HepG2 (cell line): Measurements from ENCODE around the gene PHACTR3. TPM values are rescaled to one million over a fixed set of nuclear protein-coding genes. Genes with fewer than 3 reads are reported as not detected.
A peak's percentile ranks its signal among the peaks of the same experiment; 100 is the strongest.

Experiments
- ATAC-seq: fragments of 200-7000 bp; cut with Tn5 transposase; 3 replicates; pipeline ENCODE4 v1.9.1; 2020; ENCODE audit warnings: mild to moderate bottlenecking, moderate library complexity
- BruUV-seq: library from RNA; stranded (reverse); fragments of 400-500 nt; replicated peaks from 2 replicates; lab custom pipeline; 2021; lab: Mats Ljungman, UMichigan
- CTCF ChIA-PET: fragments of 300-600 bp; formaldehyde crosslinking; extraction: SDS; loops from one replicate; lab custom pipeline; 2021; ENCODE audit warnings: low total read pairs, inconsistent platforms, low intra/inter-chr PET ratio; lab: Yijun Ruan, JAX
- POLR2A ChIA-PET: fragments of 350-600 bp; sonication (Branson Sonifier 250); formaldehyde crosslinking; loops from one replicate; lab custom pipeline; 2020; ENCODE audit warnings: antibody characterized with exemption, inconsistent platforms; lab: Yijun Ruan, JAX
- DNase-seq: peaks from one replicate; pipeline ENCODE4 v3.0.0-alpha.2; 2015; ENCODE audit warnings: low spot score
- FAIRE-seq: peaks from 3 replicates; lab custom pipeline; 2011; peaks lifted over from hg19 to GRCh38; lab: Jason Lieb, UNC
- H2AFZ ChIP-seq: one replicate; pipeline ENCODE4 v1.6.1; 2011; ENCODE audit warnings: low read length, inconsistent platforms
- H3K27ac ChIP-seq: fragments of 300-600 bp; 3 replicates; pipeline ENCODE4 v1.8.0; 2011; ENCODE audit warnings: mixed run types, mild to moderate bottlenecking, mixed read lengths, low read length, inconsistent platforms; ENCODE audit not compliant: insufficient read depth; ENCODE audit errors: extremely low read length
- H3K27me3 ChIP-seq, 2 experiments: fragments of 200-600 bp in 1 of 2; 2 replicates in 1 of 2; 3 replicates in 1 of 2; pipeline versions ENCODE4 v1.6.0 to v1.8.0; 2011; ENCODE audit warnings: low read length in 2 of 2, mild to moderate bottlenecking in 2 of 2, moderate library complexity in 2 of 2, inconsistent platforms in 1 of 2; ENCODE audit not compliant: insufficient read depth in 2 of 2, control insufficient read depth in 1 of 2
- H3K36me3 ChIP-seq, 2 experiments: fragments of 200-600 bp in 1 of 2; replicated peaks in 1 of 2; 2 replicates in 1 of 2; 3 replicates in 1 of 2; pipeline versions ENCODE4 v1.5.1 to v1.8.0; 2011; ENCODE audit warnings: low read length in 2 of 2, inconsistent platforms in 1 of 2; ENCODE audit not compliant: insufficient read depth in 2 of 2, control insufficient read depth in 1 of 2
- H3K4me1 ChIP-seq: 2 replicates; pipeline ENCODE4 v1.5.1; 2012; ENCODE audit warnings: low read length, inconsistent platforms; ENCODE audit not compliant: insufficient read depth
- H3K4me2 ChIP-seq: 2 replicates; pipeline ENCODE4 v1.6.0; 2011; ENCODE audit warnings: low read depth, low read length, inconsistent platforms
- H3K4me3 ChIP-seq, 3 experiments: fragments of 200-600 bp in 1 of 3; sonication (generic), shearing (Covaris generic) in 1 of 3; replicated peaks in 1 of 3; 2 replicates each; pipeline ENCODE4 v1.5.1; 2011 to 2016; ENCODE audit warnings: low read length in 3 of 3, inconsistent platforms in 2 of 3, low read depth in 2 of 3, mild to moderate bottlenecking in 2 of 3, control low read depth in 1 of 3, mixed read lengths in 1 of 3; ENCODE audit not compliant: insufficient read depth in 1 of 3
- H3K79me2 ChIP-seq: one replicate; pipeline ENCODE4 v1.6.1; 2011; ENCODE audit warnings: low read length, inconsistent platforms; ENCODE audit not compliant: insufficient read depth
- H3K9ac ChIP-seq: 2 replicates; pipeline ENCODE4 v1.6.0; 2011; ENCODE audit warnings: mild to moderate bottlenecking, low read depth, low read length, inconsistent platforms; ENCODE audit not compliant: insufficient read depth
- H3K9me3 ChIP-seq: 2 replicates; pipeline ENCODE4 v1.5.1; 2012; ENCODE audit warnings: mild to moderate bottlenecking, low read length
- H4K20me1 ChIP-seq: 2 replicates; pipeline ENCODE4 v1.6.0; 2011; ENCODE audit warnings: inconsistent platforms, mild to moderate bottlenecking, low read length, moderate library complexity; ENCODE audit not compliant: insufficient read depth
- CCDC6 ChIP-seq: sonication (generic); formaldehyde crosslinking; IDR thresholded peaks from 2 replicates; pipeline ENCODE4 v1.8.1; 2022; ENCODE audit warnings: mild to moderate bottlenecking, missing genetic modification reagents, moderate library complexity
- CHD4 ChIP-seq: fragments of 200-600 bp; sonication (generic); IDR thresholded peaks from 2 replicates; pipeline ENCODE4 v1.7.0; 2017; ENCODE audit warnings: mild to moderate bottlenecking, low read length, borderline replicate concordance
- FOSL1 ChIP-seq: sonication (generic); formaldehyde crosslinking; IDR thresholded peaks from 2 replicates; pipeline ENCODE4 v1.9.0; 2021; ENCODE audit warnings: missing genetic modification reagents, borderline replicate concordance
- FOXJ3 ChIP-seq: sonication (generic); formaldehyde crosslinking; IDR thresholded peaks from 2 replicates; pipeline ENCODE4 v1.4.0; 2020; ENCODE audit warnings: missing genetic modification reagents, mild to moderate bottlenecking, borderline replicate concordance
- HNF4A ChIP-seq: sonication (generic); formaldehyde crosslinking; IDR thresholded peaks from 2 replicates; pipeline ENCODE4 v1.4.0; 2020; ENCODE audit warnings: missing genetic modification reagents
- KLF13 ChIP-seq: sonication (generic); formaldehyde crosslinking; IDR thresholded peaks from 2 replicates; pipeline ENCODE4 v1.4.0; 2020; ENCODE audit warnings: mild to moderate bottlenecking, missing genetic modification reagents
- MTF2 ChIP-seq: sonication (generic); formaldehyde crosslinking; IDR thresholded peaks from 2 replicates; pipeline ENCODE4 v1.5.0; 2020; ENCODE audit warnings: missing genetic modification reagents, borderline replicate concordance
- NFYC ChIP-seq: IDR thresholded peaks from 2 replicates; pipeline ENCODE4 v1.6.1; 2016; ENCODE audit warnings: missing genetic modification reagents, missing compliant biosample characterization
- POLR2A ChIP-seq, 2 experiments: IDR thresholded peaks; 2 replicates each; pipeline ENCODE4 v1.6.1; 2011; ENCODE audit warnings: low read depth in 2 of 2, low read length in 2 of 2, mild to moderate bottlenecking in 1 of 2, moderate library complexity in 1 of 2; ENCODE audit not compliant: insufficient read depth in 1 of 2
- SMYD3 ChIP-seq: sonication (generic); formaldehyde crosslinking; IDR thresholded peaks from 2 replicates; pipeline ENCODE4 v1.8.1; 2023; ENCODE audit warnings: mild to moderate bottlenecking, missing genetic modification reagents
- SRY ChIP-seq: sonication (generic); formaldehyde crosslinking; IDR thresholded peaks from 2 replicates; pipeline ENCODE4 v1.8.0; 2022; ENCODE audit warnings: mild to moderate bottlenecking, missing genetic modification reagents
- TGIF2 ChIP-seq: IDR thresholded peaks from 2 replicates; pipeline ENCODE4 v1.6.1; 2016; ENCODE audit warnings: control low read depth, missing compliant biosample characterization
- TOE1 ChIP-seq: sonication (generic); formaldehyde crosslinking; IDR thresholded peaks from 2 replicates; pipeline ENCODE4 v1.4.0; 2020; ENCODE audit warnings: mild to moderate bottlenecking, missing genetic modification reagents
- ZC3H13 ChIP-seq: sonication (generic); formaldehyde crosslinking; IDR thresholded peaks from 2 replicates; pipeline ENCODE4 v1.8.1; 2023; ENCODE audit warnings: mild to moderate bottlenecking, missing genetic modification reagents, moderate library complexity
- ZNF160 ChIP-seq: sonication (generic); formaldehyde crosslinking; IDR thresholded peaks from 2 replicates; pipeline ENCODE4 v1.8.0; 2022; ENCODE audit warnings: mild to moderate bottlenecking, inconsistent platforms, missing genetic modification reagents
- ZNF549 ChIP-seq: sonication (generic); formaldehyde crosslinking; IDR thresholded peaks from 2 replicates; pipeline ENCODE4 v1.5.0; 2020; ENCODE audit warnings: missing genetic modification reagents
- ZNF629 ChIP-seq: sonication (generic); formaldehyde crosslinking; conservative IDR thresholded peaks from 2 replicates; pipeline ENCODE4 v1.5.0; 2020; ENCODE audit warnings: missing genetic modification reagents
- ZNF674 ChIP-seq: sonication (generic); formaldehyde crosslinking; IDR thresholded peaks from 2 replicates; pipeline ENCODE4 v1.5.0; 2020; ENCODE audit warnings: low read depth, mild to moderate bottlenecking, missing genetic modification reagents
- WGBS: methylation state at CpG from one replicate; pipeline ENCODE4 v1.1.6; 2017; ENCODE audit warnings: low lambda C conversion rate; 5-methylcytosine and 5-hydroxymethylcytosine counted together
- in situ Hi-C: cut with HindIII; loops from 2 replicates; pipeline ENCODE4 v1.10.0; 2017; ENCODE audit warnings: low pct_unique_long_range_greater_than_20kb; ENCODE audit not compliant: extremely low pct_ligation_motif_present
- intact Hi-C: fragments of 100-400 bp; cut with micrococcal nuclease; formaldehyde crosslinking; loops from one replicate; pipeline ENCODE4 v1.10.0; 2022; ENCODE audit not compliant: unreplicated experiment
- polyA plus RNA-seq, 8 experiments: library from polyadenylated mRNA; depleted of rRNA in 3 of 8; stranded (reverse) in 7 of 8; unstranded in 1 of 8; fragments of >200 nt; fragmentation: Illumina TruSeq in 4 of 8; extraction: Trizol in 4 of 8; gene quantifications; 2 replicates each; pipeline versions ENCODE4 v1.2.1 to v1.2.3, GENCODE V29; 2011 to 2016; ENCODE audit warnings: low read depth in 4 of 8, missing spikeins in 1 of 8, mixed read lengths in 1 of 8; ENCODE audit not compliant: insufficient read depth in 1 of 8
- total RNA-seq, 5 experiments: library from RNA; depleted of rRNA; stranded (reverse); fragments of >200 nt; fragmentation: Illumina TruSeq; extraction: Trizol; gene quantifications; 2 replicates each; pipeline ENCODE4 v1.2.3, GENCODE V29; 2016; ENCODE audit warnings: low read depth in 1 of 5
- TF ChIP-seq, protein P1 (sequence below): sonication (generic); formaldehyde crosslinking; IDR thresholded peaks from 2 replicates; pipeline ENCODE4 v1.4.0; 2020; ENCODE audit warnings: missing genetic modification reagents

The PHACTR3 gene
- total and polyA plus RNA-seq, 2 of the 13 experiments (the other 11 are each of a cell fraction or from before 2014, with no cell fraction given): not detected

DNA sequence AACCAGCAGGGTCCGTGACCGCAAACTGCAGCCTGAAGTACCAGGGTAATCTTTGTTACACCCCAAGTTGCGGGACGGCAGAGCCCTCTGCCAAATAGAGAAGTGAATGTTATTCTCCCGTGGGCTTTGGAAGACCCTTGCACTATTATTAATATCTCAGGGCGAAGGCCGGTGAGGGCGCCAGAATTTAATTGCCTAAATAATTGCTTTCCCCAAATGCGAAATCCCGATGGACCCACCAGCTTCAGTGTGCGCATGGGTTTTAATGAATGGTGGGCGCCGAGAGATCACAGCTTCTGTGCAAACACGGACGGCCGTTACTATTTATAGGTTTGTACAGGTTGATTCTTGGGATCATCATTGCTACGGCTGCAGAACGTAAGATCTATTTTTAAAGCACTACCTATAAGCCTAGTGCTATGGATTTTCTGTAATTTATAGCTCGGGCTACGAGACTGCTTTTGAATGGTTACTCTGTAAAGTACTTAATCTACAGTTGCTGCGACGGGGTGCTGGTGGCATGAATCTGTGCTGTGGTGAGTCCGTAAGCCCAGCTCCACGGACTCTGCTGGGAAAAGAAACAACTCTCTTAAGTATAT, 15.2 kb upstream of the PHACTR3 start:
- H4K20me1 ChIP-seq: no peaks in the 10 kb centered on the region
- BruUV-seq: no TSS peak
- ChIA-PET CTCF (no interaction called here), POLR2A (no interaction called here)
- H3K27me3 ChIP-seq: peaks cover 3 to 72% of the 10 kb centered on the region in 2 experiments
- FAIRE-seq: no peak
- TF ChIP-seq MTF2 (CRISPR knock-in tag) (no peak), CCDC6 (CRISPR knock-in tag) (no peak), ZNF549 (CRISPR knock-in tag) (no peak), NFYC (CRISPR knock-in tag) (no peak), SMYD3 (no peak), ZNF674 (CRISPR knock-in tag) (no peak), KLF13 (CRISPR knock-in tag) (no peak), HNF4A (no peak), FOSL1 (CRISPR knock-in tag) (no peak), TOE1 (CRISPR knock-in tag) (no peak), CHD4 (no peak), ZC3H13 (CRISPR knock-in tag) (no peak), ZNF160 (CRISPR knock-in tag) (no peak), POLR2A (IDR thresholded peaks at IDR 0.05; ENCODE audit: insufficient read depth in 1 of 2, low read depth in 2 of 2, low read length in 2 of 2) (no peak), ZNF629 (CRISPR knock-in tag) (no peak), FOXJ3 (CRISPR knock-in tag) (no peak), SRY (CRISPR knock-in tag) (no peak), TGIF2 (CRISPR knock-in tag) (no peak)
- TF ChIP-seq, protein P1, sequence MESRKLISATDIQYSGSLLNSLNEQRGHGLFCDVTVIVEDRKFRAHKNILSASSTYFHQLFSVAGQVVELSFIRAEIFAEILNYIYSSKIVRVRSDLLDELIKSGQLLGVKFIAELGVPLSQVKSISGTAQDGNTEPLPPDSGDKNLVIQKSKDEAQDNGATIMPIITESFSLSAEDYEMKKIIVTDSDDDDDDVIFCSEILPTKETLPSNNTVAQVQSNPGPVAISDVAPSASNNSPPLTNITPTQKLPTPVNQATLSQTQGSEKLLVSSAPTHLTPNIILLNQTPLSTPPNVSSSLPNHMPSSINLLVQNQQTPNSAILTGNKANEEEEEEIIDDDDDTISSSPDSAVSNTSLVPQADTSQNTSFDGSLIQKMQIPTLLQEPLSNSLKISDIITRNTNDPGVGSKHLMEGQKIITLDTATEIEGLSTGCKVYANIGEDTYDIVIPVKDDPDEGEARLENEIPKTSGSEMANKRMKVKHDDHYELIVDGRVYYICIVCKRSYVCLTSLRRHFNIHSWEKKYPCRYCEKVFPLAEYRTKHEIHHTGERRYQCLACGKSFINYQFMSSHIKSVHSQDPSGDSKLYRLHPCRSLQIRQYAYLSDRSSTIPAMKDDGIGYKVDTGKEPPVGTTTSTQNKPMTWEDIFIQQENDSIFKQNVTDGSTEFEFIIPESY: no peak
- no peak overlapping the region for H3K27ac ChIP-seq
- in situ Hi-C loops: no loop called here
- H3K4me2 ChIP-seq: peak overlapping the region; percentile 4; the same call in 1 of the 2 replicates
- intact Hi-C loops: no loop called here
- H3K9me3 ChIP-seq: no peaks in the 10 kb centered on the region
- H3K9ac ChIP-seq: no peak overlapping the region
- ATAC-seq: no peak
- 0 out of 2 replicates have a peak, but pooled peaks cover 5% of the 10 kb centered on the region for H3K4me1 ChIP-seq
- DNase-seq: no peak
- H3K36me3 ChIP-seq: no peaks in the 10 kb centered on the region
- H3K79me2 ChIP-seq: no peaks in the 10 kb centered on the region
- no peak overlapping the region for H2AFZ ChIP-seq
- H3K4me3 ChIP-seq: no peak overlapping the region
- WGBS: 55% methylated on average over 24 of the region's 24 CpGs
